ENCODE results near the gene URB1.

- TF ChIP-seq PAX5 (IDR thresholded peaks at IDR 0.05; ENCODE audit: insufficient read depth, low read length, severe bottlenecking) (no peak), TAF1 (IDR thresholded peaks at IDR 0.05; ENCODE audit: low read depth, low read length) (no peak), POLR2A (IDR thresholded peaks at IDR 0.05; ENCODE audit: low read depth, low read length) (no peak)
Measured at GRCh38 chr21:32347351-32347750, 45.5 kb downstream of the URB1 start.
